Activated B cell treated with CpG ODN at 0.5 μM for 24 hours (primary cell): ENCODE data around the gene TMEM248. TPM values are rescaled to one million over a fixed set of nuclear protein-coding genes. Genes with fewer than 3 reads are reported as not detected.
"Not testable (repeated sequence)": the region's sequence is repeated elsewhere in the genome, so short reads cannot be mapped to it uniquely, and the experiment has no call there.

Source experiments
- ATAC-seq: fragments of 200-7000 bp; cut with Tn5 transposase; one replicate; pipeline ENCODE4 v1.10.0; 2021; ENCODE audit warnings: low read depth, mild to moderate bottlenecking, moderate library complexity
- CTCF ChIA-PET: fragments of 350-600 bp; sonication (Branson Sonifier 250); formaldehyde crosslinking; loops from one replicate; lab custom pipeline; 2021; ENCODE audit warnings: antibody characterized with exemption; lab: Charles Lee
- POLR2A ChIA-PET: fragments of 350-600 bp; sonication (Branson Sonifier 250); formaldehyde crosslinking; loops from one replicate; lab custom pipeline; 2021; ENCODE audit warnings: antibody characterized with exemption; lab: Charles Lee
- DNase-seq: peaks from one replicate; pipeline ENCODE4 v3.0.0; 2022
- H3K27ac Mint-ChIP-seq: one replicate; pipeline ENCODE4 v1.8.0; 2020; ENCODE audit warnings: mixed read lengths
- H3K27me3 Mint-ChIP-seq: one replicate; pipeline ENCODE4 v1.8.0; 2021; ENCODE audit warnings: mixed read lengths
- H3K36me3 Mint-ChIP-seq: one replicate; pipeline ENCODE4 v1.8.0; 2021; ENCODE audit warnings: low read depth, mixed read lengths
- H3K4me1 Mint-ChIP-seq: one replicate; pipeline ENCODE4 v1.8.0; 2021; ENCODE audit warnings: mixed read lengths
- H3K4me3 Mint-ChIP-seq: one replicate; pipeline ENCODE4 v1.8.0; 2020; ENCODE audit warnings: mild to moderate bottlenecking, mixed read lengths
- H3K9me3 Mint-ChIP-seq: one replicate; pipeline ENCODE4 v1.8.0; 2020; ENCODE audit warnings: mixed read lengths
- CTCF ChIP-seq: fragments of 200-600 bp; IDR thresholded peaks from one replicate; pipeline ENCODE4 v1.8.0; 2022; ENCODE audit warnings: antibody characterized with exemption, mild to moderate bottlenecking
- intact Hi-C: fragments of 100-400 bp; cut with micrococcal nuclease; formaldehyde crosslinking; loops from one replicate; pipeline ENCODE4 v1.15.1; 2024
- total RNA-seq: library from RNA; stranded (reverse); gene quantifications from 2 replicates; pipeline ENCODE4 v1.2.3, GENCODE V29; 2022

TMEM248 gene
- total RNA-seq, 1 donor from 2014 or later = 95.0 TPM

- no peak for TF ChIP-seq CTCF
These were observed 10.2 kb upstream of the TMEM248 start for GRCh38 chr7:66910789-66911188.

GRCh38 chr7:66911191-66911590 lies 9.8 kb upstream of the TMEM248 start:
- DNase-seq, H3K4me3 Mint-ChIP-seq, CTCF ChIA-PET, H3K36me3 Mint-ChIP-seq, H3K9me3 Mint-ChIP-seq, H3K27me3 Mint-ChIP-seq, ATAC-seq, H3K27ac Mint-ChIP-seq, intact Hi-C loops, POLR2A ChIA-PET: not testable (repeated sequence)
- H3K4me1 Mint-ChIP-seq = peaks cover 13% of the 10 kb centered on the region

More at GRCh38 chr7:66910789-66911188, 10.2 kb upstream of the TMEM248 start:
- intact Hi-C loops = no loop called here
- H3K27me3 Mint-ChIP-seq = no peaks in the 10 kb centered on the region
- no peak overlapping the region for H3K4me3 Mint-ChIP-seq
- no peaks in the 10 kb centered on the region for H3K9me3 Mint-ChIP-seq
- H3K27ac Mint-ChIP-seq = no peak overlapping the region
- ATAC-seq (no peak), DNase-seq (no peak)
- H3K4me1 Mint-ChIP-seq = peaks cover 12% of the 10 kb centered on the region
- CTCF ChIA-PET = no interaction called here
- H3K36me3 Mint-ChIP-seq = no peaks in the 10 kb centered on the region
- POLR2A ChIA-PET = no interaction called here

GRCh38 chr7:66912195-66912594 lies 8.8 kb upstream of the TMEM248 start:
- ATAC-seq (no peak), DNase-seq (no peak)
- Mint-ChIP-seq H3K4me3 (no peak overlapping the region), H3K27me3 (no peaks in the 10 kb centered on the region), H3K27ac (no peak overlapping the region), H3K9me3 (no peaks in the 10 kb centered on the region), H3K36me3 (no peaks in the 10 kb centered on the region), H3K4me1 (peaks cover 13% of the 10 kb centered on the region)
- intact Hi-C loops = no loop called here
- ChIA-PET POLR2A (no interaction called here), CTCF (no interaction called here)
- no peak for TF ChIP-seq CTCF

GRCh38 chr7:66913118-66914037 lies 7.6 kb upstream of the TMEM248 start:
- no peaks in the 10 kb centered on the region for H3K36me3 Mint-ChIP-seq
- ATAC-seq (no peak), DNase-seq (no peak)
- H3K4me1 Mint-ChIP-seq = peaks cover 13% of the 10 kb centered on the region
- H3K27me3 Mint-ChIP-seq = no peaks in the 10 kb centered on the region
- CTCF ChIA-PET = no interaction called here
- H3K9me3 Mint-ChIP-seq = no peaks in the 10 kb centered on the region
- H3K27ac Mint-ChIP-seq = no peak overlapping the region
- POLR2A ChIA-PET = interaction anchor here (0.5 kb wide), 1 partner anchor 49 kb away, joined by 5 read pairs; no protein-coding TSS in a partner anchor
- no peak for TF ChIP-seq CTCF
- H3K4me3 Mint-ChIP-seq = no peak overlapping the region
- intact Hi-C loops = no loop called here

- POLR2A ChIA-PET, CTCF ChIA-PET, H3K9me3 Mint-ChIP-seq, DNase-seq, intact Hi-C loops, H3K4me3 Mint-ChIP-seq, H3K27ac Mint-ChIP-seq, ATAC-seq, H3K27me3 Mint-ChIP-seq: not testable (repeated sequence)
- Mint-ChIP-seq H3K4me1 (peaks cover 29% of the 10 kb centered on the region), H3K36me3 (peaks cover 12% of the 10 kb centered on the region)
These were observed 3.1 kb upstream of the TMEM248 start for GRCh38 chr7:66917904-66918303.

- no peak overlapping the region for H3K4me3 Mint-ChIP-seq
- intact Hi-C loops = no loop called here
- H3K36me3 Mint-ChIP-seq = peaks cover 18% of the 10 kb centered on the region
- H3K27me3 Mint-ChIP-seq = no peaks in the 10 kb centered on the region
- no peak overlapping the region for H3K27ac Mint-ChIP-seq
- H3K4me1 Mint-ChIP-seq = peaks cover 40% of the 10 kb centered on the region
- CTCF ChIA-PET = no interaction called here
- POLR2A ChIA-PET = interaction anchor here (1.3 to 1.4 kb wide), 2 partner anchors 75 to 76 kb away, joined by 3 to 4 read pairs; no protein-coding TSS in a partner anchor
- no peak for DNase-seq
- no peak for ATAC-seq
- no peaks in the 10 kb centered on the region for H3K9me3 Mint-ChIP-seq
- no peak for TF ChIP-seq CTCF
These were observed 1.7 kb upstream of the TMEM248 start for GRCh38 chr7:66919304-66919703.
